ENCODE data around the gene CEP57L1. TPM values are rescaled to one million over a fixed set of nuclear protein-coding genes. Genes with fewer than 3 reads are reported as not detected.

CEP57L1 gene
- total and polyA plus RNA-seq, 12 donors: 8.6 to 29.6 (median 14.2) TPM

DNA sequence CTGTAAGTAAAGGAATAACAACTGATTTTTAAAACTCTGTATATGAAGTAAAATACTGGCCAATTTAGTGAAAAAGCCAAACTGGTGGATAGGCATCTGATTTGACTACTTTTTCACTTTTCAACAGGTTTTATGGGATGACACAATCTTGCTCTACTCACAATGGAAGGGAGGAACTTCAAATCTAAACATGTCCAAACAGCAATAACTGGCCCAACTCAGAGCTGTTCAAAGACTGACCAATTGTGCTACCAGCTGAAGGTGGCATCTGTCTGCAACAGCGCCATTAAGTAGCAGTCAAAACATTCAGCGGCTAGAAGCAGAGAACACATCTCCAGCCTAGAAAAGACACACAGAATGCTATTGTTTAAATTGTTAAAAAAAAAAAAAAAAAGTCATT lies 45.3 kb upstream of the CEP57L1 start:
- intact Hi-C loops (cut with DNase I): no loop called here
- no peaks in the 10 kb centered on the region for H3K9me3 ChIP-seq (replicated peaks in 1 of 3)
- DNase-seq: no peak
- peaks cover 0 to 28% of the 10 kb centered on the region in 2 donors for H3K4me1 ChIP-seq (replicated peaks in 1 of 2)
- 90 to 95% (median 93%) methylated on average over 2 of the region's 2 CpGs for WGBS, 4 donors
- no peaks in the 10 kb centered on the region for H3K27me3 ChIP-seq
- H3K36me3 ChIP-seq (replicated peaks in 1 of 2): no peaks in the 10 kb centered on the region
- TF ChIP-seq, protein P1, sequence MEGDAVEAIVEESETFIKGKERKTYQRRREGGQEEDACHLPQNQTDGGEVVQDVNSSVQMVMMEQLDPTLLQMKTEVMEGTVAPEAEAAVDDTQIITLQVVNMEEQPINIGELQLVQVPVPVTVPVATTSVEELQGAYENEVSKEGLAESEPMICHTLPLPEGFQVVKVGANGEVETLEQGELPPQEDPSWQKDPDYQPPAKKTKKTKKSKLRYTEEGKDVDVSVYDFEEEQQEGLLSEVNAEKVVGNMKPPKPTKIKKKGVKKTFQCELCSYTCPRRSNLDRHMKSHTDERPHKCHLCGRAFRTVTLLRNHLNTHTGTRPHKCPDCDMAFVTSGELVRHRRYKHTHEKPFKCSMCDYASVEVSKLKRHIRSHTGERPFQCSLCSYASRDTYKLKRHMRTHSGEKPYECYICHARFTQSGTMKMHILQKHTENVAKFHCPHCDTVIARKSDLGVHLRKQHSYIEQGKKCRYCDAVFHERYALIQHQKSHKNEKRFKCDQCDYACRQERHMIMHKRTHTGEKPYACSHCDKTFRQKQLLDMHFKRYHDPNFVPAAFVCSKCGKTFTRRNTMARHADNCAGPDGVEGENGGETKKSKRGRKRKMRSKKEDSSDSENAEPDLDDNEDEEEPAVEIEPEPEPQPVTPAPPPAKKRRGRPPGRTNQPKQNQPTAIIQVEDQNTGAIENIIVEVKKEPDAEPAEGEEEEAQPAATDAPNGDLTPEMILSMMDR (IDR thresholded peaks at IDR 0.05): no peak
- TF ChIP-seq POLR2A (IDR thresholded peaks at IDR 0.05): no peak
- no peak overlapping the region for H3K4me3 ChIP-seq
- no peak overlapping the region for H3K27ac ChIP-seq

DNA sequence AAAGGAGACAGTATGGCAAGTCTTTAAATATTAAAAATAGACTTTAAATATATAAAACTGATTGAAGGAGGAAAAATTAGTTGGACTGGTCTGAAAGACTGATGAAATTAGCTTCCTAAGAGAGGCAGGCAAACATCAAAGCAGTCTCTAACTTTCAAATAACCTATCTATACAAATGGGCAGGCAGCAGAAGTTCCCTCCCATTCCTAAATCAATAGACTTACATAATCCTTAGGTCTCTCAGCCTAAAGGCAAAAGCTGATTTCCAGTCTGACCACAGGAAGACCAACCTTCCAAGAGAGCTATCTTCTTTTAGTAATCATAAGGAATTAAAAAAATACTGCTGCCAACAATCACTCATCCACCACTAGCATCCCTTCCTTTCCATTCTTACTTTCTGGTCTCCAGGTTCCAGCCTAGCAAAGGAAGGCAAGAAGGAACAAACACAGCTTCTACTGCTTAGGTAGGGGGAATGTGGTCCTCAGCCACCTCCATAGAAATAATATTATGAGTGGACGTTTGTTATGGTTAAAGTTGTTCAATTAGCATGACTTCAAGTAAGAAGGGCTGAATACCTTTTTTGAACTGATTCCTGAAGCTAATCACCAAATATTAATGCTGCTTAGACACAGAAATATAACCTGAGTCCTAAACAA lies 44.7 kb upstream of the CEP57L1 start:
- intact Hi-C loops (cut with DNase I): no loop called here
- Histone ChIP-seq H3K9me3 (replicated peaks in 1 of 3) (no peaks in the 10 kb centered on the region), H3K27me3 (no peaks in the 10 kb centered on the region), H3K27ac (no peak overlapping the region), H3K36me3 (replicated peaks in 1 of 2) (no peaks in the 10 kb centered on the region), H3K4me1 (replicated peaks in 1 of 2) (peaks cover 0 to 31% of the 10 kb centered on the region in 2 donors), H3K4me3 (no peak overlapping the region)
- no peak for TF ChIP-seq POLR2A (IDR thresholded peaks at IDR 0.05)
- TF ChIP-seq, protein P1 (IDR thresholded peaks at IDR 0.05): no peak
- 71 to 95% (median 77%) methylated on average over 1 of the region's 1 CpG for WGBS, 4 donors
- no peak for DNase-seq

DNA sequence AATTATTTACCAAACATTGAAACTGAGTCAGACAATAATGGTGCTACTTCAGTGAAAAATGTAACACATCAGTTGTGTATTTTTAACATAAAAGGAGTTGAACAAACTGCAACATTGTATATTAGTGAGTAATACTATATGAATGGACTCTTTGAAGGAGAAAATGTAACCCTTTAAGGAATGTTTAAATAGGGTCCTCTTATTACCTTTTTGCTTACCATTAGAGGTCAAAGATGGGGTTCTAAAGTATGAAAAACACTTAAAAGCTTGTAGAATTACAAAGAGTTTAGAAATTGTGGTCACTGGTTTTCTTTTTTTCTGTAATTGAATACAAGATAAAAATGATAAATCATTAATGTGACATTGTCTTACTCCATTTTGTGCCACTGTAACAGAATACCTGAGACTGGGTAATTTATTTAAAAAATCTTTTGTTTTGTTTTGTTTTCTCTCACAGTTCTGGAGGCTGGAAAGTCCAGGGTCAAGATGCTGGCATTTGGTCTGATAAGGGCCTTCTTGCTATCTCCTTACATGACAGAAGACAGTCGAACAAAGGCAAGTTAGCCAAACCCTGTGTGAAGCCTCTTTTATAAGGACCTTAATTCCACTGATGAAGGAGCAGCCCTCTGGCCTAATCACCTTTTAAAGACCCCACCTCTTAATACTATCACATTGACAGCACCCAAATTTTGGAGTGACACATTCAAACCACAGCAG lies 43.8 kb upstream of the CEP57L1 start:
- Histone ChIP-seq H3K9me3 (replicated peaks in 1 of 3) (no peaks in the 10 kb centered on the region), H3K27ac (no peak overlapping the region), H3K27me3 (no peaks in the 10 kb centered on the region), H3K4me3 (no peak overlapping the region), H3K4me1 (replicated peaks in 1 of 2) (peaks cover 0 to 36% of the 10 kb centered on the region in 2 donors), H3K36me3 (replicated peaks in 1 of 2) (no peaks in the 10 kb centered on the region)
- intact Hi-C loops (cut with DNase I): no loop called here
- 38 to 55% (median 47%) methylated on average over 1 of the region's 1 CpG for WGBS, 4 donors
- DNase-seq: no peak
- TF ChIP-seq, protein P1 (IDR thresholded peaks at IDR 0.05): no peak
- TF ChIP-seq POLR2A (IDR thresholded peaks at IDR 0.05): no peak

DNA sequence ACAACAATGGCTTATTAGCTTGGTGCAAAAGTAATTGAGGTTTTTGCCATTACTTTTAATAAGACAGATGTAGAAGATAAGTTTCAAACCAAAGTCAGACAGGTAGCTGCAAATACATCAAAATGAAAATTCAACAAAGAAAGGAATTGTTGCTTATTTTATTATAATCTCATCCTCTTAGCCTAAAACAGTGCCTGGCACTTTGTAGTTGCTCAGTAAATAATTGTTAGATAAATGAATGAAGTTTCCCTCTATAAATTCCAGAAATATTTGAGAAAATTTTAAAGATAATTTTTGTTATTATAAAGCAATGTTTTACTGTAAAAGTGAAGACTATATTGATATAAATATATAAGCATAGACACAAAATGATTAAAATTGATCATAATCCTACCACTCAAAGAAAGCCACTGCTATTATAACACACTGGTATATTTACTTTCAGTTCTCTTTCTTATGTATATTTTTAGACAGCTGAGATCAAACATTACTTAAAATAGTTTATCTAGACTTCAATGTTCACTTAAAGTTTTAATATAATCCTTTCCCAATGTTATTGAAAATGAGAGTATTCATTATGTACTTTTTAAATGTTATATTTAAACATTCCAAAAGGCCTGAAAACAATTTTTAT lies 43.2 kb upstream of the CEP57L1 start:
- TF ChIP-seq, protein P1 (IDR thresholded peaks at IDR 0.05): no peak
- TF ChIP-seq POLR2A (IDR thresholded peaks at IDR 0.05): no peak
- no peak for DNase-seq
- Histone ChIP-seq H3K27ac (no peak overlapping the region), H3K9me3 (replicated peaks in 1 of 3) (no peaks in the 10 kb centered on the region), H3K27me3 (no peaks in the 10 kb centered on the region), H3K4me1 (replicated peaks in 1 of 2) (peaks cover 0 to 36% of the 10 kb centered on the region in 2 donors), H3K4me3 (no peak overlapping the region), H3K36me3 (replicated peaks in 1 of 2) (no peaks in the 10 kb centered on the region)
- intact Hi-C loops (cut with DNase I): no loop called here

Data from adrenal gland (tissue), 12 donors.